PFSK-1 (cell line): ENCODE results near the gene DIABLO.

Source experiments
- FOXP2 ChIP-seq: optimal IDR thresholded peaks from 2 replicates; pipeline ENCODE3; 2011; ENCODE audit warnings: borderline replicate concordance, control low read depth, inconsistent platforms; ENCODE audit not compliant: insufficient read depth; ENCODE audit errors: extremely low read length, extremely low read depth
- POLR2AphosphoS5 ChIP-seq: IDR thresholded peaks from 2 replicates; pipeline ENCODE4 v1.6.1; 2012; ENCODE audit warnings: low read depth, mild to moderate bottlenecking, control low read depth, low read length, moderate library complexity
- REST ChIP-seq, 2 experiments: IDR thresholded peaks; 2 replicates each; pipeline versions ENCODE4 v1.6.1 to v1.8.0; 2011 to 2012; ENCODE audit warnings: low read depth in 2 of 2, low read length in 2 of 2, control low read depth in 1 of 2, inconsistent platforms in 1 of 2, mild to moderate bottlenecking in 1 of 2, moderate library complexity in 1 of 2; ENCODE audit not compliant: insufficient read depth in 1 of 2
- SIN3A ChIP-seq: IDR thresholded peaks from 2 replicates; pipeline ENCODE4 v1.6.1; 2012; ENCODE audit warnings: mild to moderate bottlenecking, low read length, moderate library complexity, borderline replicate concordance; ENCODE audit not compliant: insufficient read depth
- TAF1 ChIP-seq: IDR thresholded peaks from 2 replicates; pipeline ENCODE4 v1.6.1; 2012; ENCODE audit warnings: low read length, control low read depth, borderline replicate concordance; ENCODE audit not compliant: insufficient read depth

The DIABLO gene

DNA sequence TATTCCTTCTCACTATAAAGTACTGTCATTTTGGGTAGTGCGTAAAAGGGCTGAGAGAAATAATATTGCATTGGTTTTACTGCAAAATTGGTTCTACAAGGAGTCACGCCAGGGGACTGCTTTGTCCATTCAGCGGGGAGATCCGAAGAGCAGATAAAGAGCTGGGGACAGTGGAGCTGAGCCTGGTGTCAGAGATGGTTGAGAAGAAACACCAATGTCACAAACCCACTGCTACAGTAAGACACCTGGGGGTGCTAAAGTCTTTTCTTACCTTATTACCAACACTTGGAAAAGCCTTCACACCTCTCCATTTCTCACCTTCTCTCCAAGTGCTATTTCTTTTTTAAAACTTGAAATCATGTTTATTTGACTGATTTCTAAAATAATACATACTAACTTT, 66.0 kb downstream of the DIABLO start:
- TF ChIP-seq FOXP2 (no peak), SIN3A (no peak), REST (IDR thresholded peaks at IDR 0.05; ENCODE audit: insufficient read depth in 1 of 2, low read depth in 2 of 2, low read length in 2 of 2) (no peak), POLR2AphosphoS5 (no peak), TAF1 (no peak)

DNA sequence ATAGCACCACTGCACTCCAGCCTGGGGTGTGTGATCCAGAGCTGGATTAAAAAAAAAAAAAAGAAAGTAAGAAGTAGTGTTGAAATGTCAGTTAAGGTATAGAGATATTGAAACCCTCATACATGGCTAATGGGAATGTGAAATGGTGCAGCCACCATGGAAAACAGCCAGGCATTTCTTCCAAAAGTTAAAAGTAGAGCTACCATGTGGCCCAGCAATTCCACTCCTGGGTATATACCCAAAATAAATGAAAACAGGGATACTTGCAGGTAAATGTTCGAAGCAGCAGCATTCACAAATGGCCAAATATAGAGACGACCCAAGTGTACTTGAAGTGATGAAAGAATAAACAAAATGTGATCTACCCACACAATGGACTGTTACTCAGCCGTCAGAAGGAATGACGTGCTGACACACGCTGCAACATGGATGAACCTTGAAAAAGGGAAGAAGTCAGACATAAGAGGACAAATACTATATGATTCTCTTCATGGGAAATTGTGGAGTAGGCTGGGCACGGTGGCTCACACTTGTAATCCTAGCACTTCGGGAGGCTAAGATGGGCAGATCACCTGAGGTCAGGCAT, 67.1 kb downstream of the DIABLO start:
- no peak for TF ChIP-seq REST (IDR thresholded peaks at IDR 0.05; ENCODE audit: insufficient read depth in 1 of 2, low read depth in 2 of 2, low read length in 2 of 2)
- no peak for TF ChIP-seq FOXP2
- TF ChIP-seq TAF1: no peak
- TF ChIP-seq SIN3A: no peak
- TF ChIP-seq POLR2AphosphoS5: no peak
